DND-41 (cell line): ENCODE results near the gene GPR4.

Experiments used
- ATAC-seq: fragments of 200-7000 bp; cut with Tn5 transposase; 3 replicates; pipeline ENCODE4 v1.9.1; 2021; ENCODE audit warnings: low read depth; ENCODE audit not compliant: insufficient read depth
- DNase-seq: peaks from one replicate; pipeline ENCODE4 v3.0.0-alpha.2; 2020
- H2AFZ ChIP-seq: 2 replicates; pipeline ENCODE4 v1.6.0; 2012; ENCODE audit warnings: low read depth, low read length
- H3K27ac ChIP-seq: 2 replicates; pipeline ENCODE4 v1.5.1; 2012; ENCODE audit warnings: low read length, inconsistent platforms
- H3K27me3 ChIP-seq: fragments of 200-600 bp; sonication (generic); 2 replicates; pipeline ENCODE4 v1.6.0; 2012; ENCODE audit warnings: low read length, mild to moderate bottlenecking, inconsistent platforms; ENCODE audit not compliant: insufficient read depth, poor library complexity
- H3K36me3 ChIP-seq: 2 replicates; pipeline ENCODE4 v1.5.1; 2012; ENCODE audit warnings: low read length, inconsistent platforms; ENCODE audit not compliant: insufficient read depth
- H3K4me1 ChIP-seq: 2 replicates; pipeline ENCODE4 v1.5.1; 2012; ENCODE audit warnings: mild to moderate bottlenecking, low read length; ENCODE audit not compliant: insufficient read depth
- H3K4me2 ChIP-seq: 2 replicates; pipeline ENCODE4 v1.6.0; 2012; ENCODE audit warnings: mild to moderate bottlenecking, moderate library complexity, low read length, inconsistent platforms; ENCODE audit not compliant: insufficient read depth
- H3K4me3 ChIP-seq, 2 experiments: fragments of 200-600 bp in 1 of 2; shearing (Covaris generic) in 1 of 2; 2 replicates each; pipeline ENCODE4 v1.5.1; 2012 to 2016; ENCODE audit warnings: inconsistent platforms in 2 of 2, low read length in 2 of 2, mild to moderate bottlenecking in 2 of 2, low read depth in 1 of 2, moderate library complexity in 1 of 2
- H3K79me2 ChIP-seq: 2 replicates; pipeline ENCODE4 v1.6.0; 2012; ENCODE audit warnings: low read length, inconsistent platforms; ENCODE audit not compliant: insufficient read depth
- H3K9ac ChIP-seq: 2 replicates; pipeline ENCODE4 v1.6.0; 2012; ENCODE audit warnings: low read depth, mild to moderate bottlenecking, inconsistent platforms, low read length, moderate library complexity
- H3K9me3 ChIP-seq: 2 replicates; pipeline ENCODE4 v1.5.1; 2012; ENCODE audit warnings: low read length, moderate library complexity, mild to moderate bottlenecking, inconsistent platforms; ENCODE audit not compliant: insufficient read depth, severe bottlenecking
- H4K20me1 ChIP-seq: 2 replicates; pipeline ENCODE4 v1.6.0; 2012; ENCODE audit warnings: low read length; ENCODE audit not compliant: insufficient read depth
- EZH2 ChIP-seq: IDR thresholded peaks from 3 replicates; pipeline ENCODE4 v1.6.1; 2012; ENCODE audit warnings: borderline replicate concordance, low read depth, mild to moderate bottlenecking, moderate library complexity, low read length, inconsistent platforms; ENCODE audit not compliant: severe bottlenecking
- TF ChIP-seq, protein P1 (sequence below): IDR thresholded peaks from 2 replicates; pipeline ENCODE4 v1.5.1; 2012; ENCODE audit warnings: borderline replicate concordance, low read length, moderate library complexity, mild to moderate bottlenecking; ENCODE audit not compliant: poor library complexity, severe bottlenecking; ENCODE audit errors: extremely low read depth

Gene GPR4

DNA sequence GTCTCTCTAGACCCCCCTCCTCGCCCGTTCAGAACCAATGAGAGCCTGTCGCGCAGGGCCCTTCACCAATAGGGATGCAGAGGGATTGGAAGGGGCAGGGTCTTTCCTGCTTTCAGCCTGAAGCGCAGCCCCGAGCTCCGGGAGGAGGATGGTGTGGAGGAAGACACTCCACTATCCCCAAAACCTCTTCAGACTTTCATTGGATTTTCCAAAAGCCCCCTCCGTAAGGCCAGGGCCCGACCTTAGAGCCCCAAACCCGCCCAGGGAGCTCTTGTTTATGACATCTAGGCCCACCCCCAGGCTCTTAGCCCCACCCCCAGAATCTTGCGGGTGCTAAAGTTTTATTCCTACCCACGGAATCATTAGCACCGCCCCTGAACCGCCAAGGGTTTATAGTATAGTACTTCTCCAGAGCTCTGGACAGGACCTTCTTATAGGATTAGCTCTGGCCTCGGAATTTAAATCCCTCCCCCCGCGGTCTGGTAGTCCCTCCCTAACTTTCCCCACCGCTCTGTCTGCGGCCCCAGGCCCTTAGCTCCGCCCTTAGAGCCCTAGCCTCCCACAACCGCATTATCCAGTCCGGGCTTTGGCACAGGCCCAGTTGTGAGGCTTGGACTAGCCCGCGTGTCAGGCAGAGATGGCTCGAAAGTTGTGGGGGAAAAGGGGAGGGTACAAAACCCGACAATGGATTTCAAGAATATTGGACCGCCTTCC lies 43.8 kb upstream of the GPR4 start:
- Histone ChIP-seq H3K36me3 (no peaks in the 10 kb centered on the region), H3K27me3 (no peaks in the 10 kb centered on the region), H3K4me1 (peaks cover 41% of the 10 kb centered on the region), H2AFZ (peak overlapping the region; percentile 82), H4K20me1 (0 out of 2 replicates have a peak, but pooled peaks cover 5% of the 10 kb centered on the region), H3K4me3 (peak overlapping the region; percentile 0 to 59; a peak in 3 of 4 replicates), H3K27ac (peak overlapping the region; percentile 36), H3K9me3 (no peaks in the 10 kb centered on the region), H3K79me2 (no peaks in the 10 kb centered on the region), H3K4me2 (peak overlapping the region; percentile 69), H3K9ac (peak overlapping the region; percentile 46)
- DNase-seq (peak; percentile 91), ATAC-seq (peak; percentile 84)
- TF ChIP-seq EZH2, result no peak
- TF ChIP-seq, protein P1, sequence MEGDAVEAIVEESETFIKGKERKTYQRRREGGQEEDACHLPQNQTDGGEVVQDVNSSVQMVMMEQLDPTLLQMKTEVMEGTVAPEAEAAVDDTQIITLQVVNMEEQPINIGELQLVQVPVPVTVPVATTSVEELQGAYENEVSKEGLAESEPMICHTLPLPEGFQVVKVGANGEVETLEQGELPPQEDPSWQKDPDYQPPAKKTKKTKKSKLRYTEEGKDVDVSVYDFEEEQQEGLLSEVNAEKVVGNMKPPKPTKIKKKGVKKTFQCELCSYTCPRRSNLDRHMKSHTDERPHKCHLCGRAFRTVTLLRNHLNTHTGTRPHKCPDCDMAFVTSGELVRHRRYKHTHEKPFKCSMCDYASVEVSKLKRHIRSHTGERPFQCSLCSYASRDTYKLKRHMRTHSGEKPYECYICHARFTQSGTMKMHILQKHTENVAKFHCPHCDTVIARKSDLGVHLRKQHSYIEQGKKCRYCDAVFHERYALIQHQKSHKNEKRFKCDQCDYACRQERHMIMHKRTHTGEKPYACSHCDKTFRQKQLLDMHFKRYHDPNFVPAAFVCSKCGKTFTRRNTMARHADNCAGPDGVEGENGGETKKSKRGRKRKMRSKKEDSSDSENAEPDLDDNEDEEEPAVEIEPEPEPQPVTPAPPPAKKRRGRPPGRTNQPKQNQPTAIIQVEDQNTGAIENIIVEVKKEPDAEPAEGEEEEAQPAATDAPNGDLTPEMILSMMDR, result no peak

DNA sequence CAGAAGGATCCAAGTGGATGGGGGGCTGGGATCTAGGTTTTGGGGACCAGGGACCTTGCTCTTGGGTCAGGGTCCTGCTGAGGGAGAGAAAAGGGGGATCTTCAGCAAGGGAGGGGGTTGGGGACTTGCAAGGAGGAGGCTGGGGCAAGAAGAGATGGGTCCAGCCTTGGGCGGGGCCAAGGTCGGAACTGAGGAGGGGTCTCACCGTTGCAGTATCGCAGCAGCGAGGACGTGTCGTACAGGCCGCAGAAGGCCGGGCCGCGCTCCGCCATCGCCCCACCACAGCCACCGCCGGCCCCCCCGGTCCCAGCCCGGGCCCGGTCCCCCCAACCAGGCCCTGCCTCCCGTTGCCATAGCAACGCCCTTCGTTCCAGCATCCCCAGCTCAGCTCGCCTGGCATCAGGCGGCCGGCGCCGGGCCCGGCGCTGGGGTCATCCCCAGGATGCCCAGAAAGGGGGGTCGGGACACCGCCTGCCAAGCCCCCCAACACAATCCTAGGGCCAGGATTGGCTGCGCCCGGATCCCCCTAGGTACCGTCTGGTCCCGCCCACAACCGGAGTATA lies 43.1 kb upstream of the GPR4 start:
- Histone ChIP-seq H3K4me2 (peak overlapping the region; percentile 69), H3K9ac (peak overlapping the region; percentile 46; the same call in 1 of the 2 replicates), H3K9me3 (no peaks in the 10 kb centered on the region), H2AFZ (no peak overlapping the region), H3K27ac (no peak overlapping the region), H3K27me3 (no peaks in the 10 kb centered on the region), H4K20me1 (0 out of 2 replicates have a peak, but pooled peaks cover 5% of the 10 kb centered on the region), H3K4me3 (peak overlapping the region in 1 of 2 experiments; percentile 59; a peak in 2 of 4 replicates), H3K79me2 (no peaks in the 10 kb centered on the region), H3K4me1 (peaks cover 47% of the 10 kb centered on the region), H3K36me3 (no peaks in the 10 kb centered on the region)
- DNase-seq, result no peak
- TF ChIP-seq, protein P1, result no peak
- no peak for TF ChIP-seq EZH2
- no peak for ATAC-seq

DNA sequence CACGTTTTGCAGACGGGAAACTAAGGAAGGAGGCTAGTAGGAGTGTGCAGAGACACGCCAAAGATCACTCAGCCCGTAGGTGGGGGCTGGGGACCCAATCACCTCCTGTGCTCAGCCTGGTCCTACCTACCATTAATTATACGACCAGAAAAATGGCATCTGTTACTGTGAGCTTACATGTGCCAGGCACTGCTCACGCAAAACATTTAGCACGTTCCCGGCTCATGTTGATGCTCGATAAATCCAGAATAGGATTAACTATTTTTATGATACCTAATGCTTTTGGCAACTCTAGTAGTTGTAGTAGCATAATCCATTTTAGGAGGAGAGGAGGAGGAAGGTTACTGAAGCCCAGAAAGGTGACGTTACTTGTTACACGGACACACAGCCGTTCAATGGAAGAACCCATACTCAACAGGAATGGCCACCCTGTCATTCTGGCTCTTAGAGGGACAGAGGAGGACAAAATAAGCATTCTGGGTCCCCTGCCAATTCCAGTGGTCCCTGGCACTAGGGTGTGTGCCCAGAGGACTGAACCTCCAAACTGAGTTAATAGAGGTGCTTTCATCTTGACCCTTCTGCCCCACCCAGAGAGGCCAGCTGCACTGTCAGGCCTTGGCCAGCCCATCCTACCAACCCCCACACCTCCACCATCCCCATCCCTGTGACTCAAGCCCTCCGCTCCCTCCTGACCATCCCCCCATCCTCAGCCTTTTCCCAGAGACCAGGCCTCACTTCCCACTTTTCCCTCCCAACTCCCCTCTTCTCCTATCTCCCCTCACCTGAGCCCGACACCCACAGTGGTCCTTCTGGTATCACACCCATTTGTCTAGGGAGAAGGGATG lies 42.1 kb upstream of the GPR4 start:
- Histone ChIP-seq H3K4me3 (no peak overlapping the region), H3K9ac (no peak overlapping the region)

More for the DNA sequence above, 42.1 kb upstream of the GPR4 start:
- H3K36me3 ChIP-seq, result no peaks in the 10 kb centered on the region
- DNase-seq (no peak), ATAC-seq (no peak)
- no peak overlapping the region for H3K27ac ChIP-seq
- H3K27me3 ChIP-seq, result no peaks in the 10 kb centered on the region
- H3K9me3 ChIP-seq, result no peaks in the 10 kb centered on the region
- no peak overlapping the region for H3K4me2 ChIP-seq
- H4K20me1 ChIP-seq, result 0 out of 2 replicates have a peak, but pooled peaks cover 5% of the 10 kb centered on the region
- H3K4me1 ChIP-seq, result peaks cover 56% of the 10 kb centered on the region
- TF ChIP-seq EZH2, result no peak
- TF ChIP-seq, protein P1, result no peak
- H3K79me2 ChIP-seq, result no peaks in the 10 kb centered on the region; the same call in 1 of the 2 replicates
- H2AFZ ChIP-seq, result no peak overlapping the region
